HG02943 (cell line): ENCODE data around the gene ARFIP1.
A peak's percentile ranks its signal among the peaks of the same experiment; 100 is the strongest.
"Not testable (repeated sequence)": the region's sequence is repeated elsewhere in the genome, so short reads cannot be mapped to it uniquely, and the experiment has no call there.

Experiments used
- ATAC-seq: cut with Tn5 transposase; IDR thresholded peaks from one replicate; pipeline ENCODE4 v1.9.1; 2021; ENCODE audit warnings: mild to moderate bottlenecking, low read depth, moderate library complexity; ENCODE audit not compliant: unreplicated experiment

The ARFIP1 gene

DNA sequence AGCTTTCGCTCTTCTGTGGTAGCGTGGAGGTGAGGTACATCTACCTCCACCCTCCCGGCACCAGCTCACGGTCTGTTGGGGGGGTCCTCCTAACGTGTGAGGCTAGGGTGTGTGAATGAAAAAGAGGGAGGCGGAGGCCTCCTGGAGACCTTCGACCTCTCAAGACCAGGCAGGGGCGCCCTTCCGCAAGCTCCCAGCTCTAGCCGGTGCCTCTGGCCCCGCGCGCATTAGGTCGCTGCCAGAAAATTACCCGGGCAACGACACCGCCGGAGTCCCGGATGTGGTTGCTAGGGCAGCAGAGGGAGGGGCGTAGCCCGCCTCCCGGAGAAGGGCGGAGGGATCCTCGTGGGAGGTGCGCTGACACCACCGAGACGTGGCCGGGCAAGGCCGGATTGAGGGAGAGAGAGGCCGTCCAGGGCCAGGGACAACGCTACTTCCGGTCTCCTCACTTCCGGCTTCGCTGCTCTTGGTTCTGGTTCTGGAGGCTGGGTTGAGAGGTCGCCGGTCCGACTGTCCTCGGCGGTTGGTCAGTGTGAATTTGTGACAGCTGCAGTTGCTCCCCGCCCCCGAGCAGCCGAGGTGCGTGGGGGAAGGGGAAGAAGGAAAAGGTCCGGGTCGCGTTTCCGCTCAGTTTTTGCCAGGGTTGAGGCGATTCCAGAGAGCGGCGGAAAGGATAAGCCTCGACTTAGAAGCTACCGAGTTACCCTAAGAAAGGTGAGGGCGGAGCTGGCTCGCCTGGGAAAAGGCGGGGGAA, at the start of gene ARFIP1, which contains the start of gene TIGD4:
ARFIP1 (plus strand) TSS at position 442 of the 754 bp plus-strand sequence. CDS start 49,680 bp downstream, outside the sequence.
TIGD4 (minus strand) TSS at position 218 of the 754 bp plus-strand sequence. CDS start 8,726 bp downstream, outside the sequence.
- peak; percentile 94 for ATAC-seq

DNA sequence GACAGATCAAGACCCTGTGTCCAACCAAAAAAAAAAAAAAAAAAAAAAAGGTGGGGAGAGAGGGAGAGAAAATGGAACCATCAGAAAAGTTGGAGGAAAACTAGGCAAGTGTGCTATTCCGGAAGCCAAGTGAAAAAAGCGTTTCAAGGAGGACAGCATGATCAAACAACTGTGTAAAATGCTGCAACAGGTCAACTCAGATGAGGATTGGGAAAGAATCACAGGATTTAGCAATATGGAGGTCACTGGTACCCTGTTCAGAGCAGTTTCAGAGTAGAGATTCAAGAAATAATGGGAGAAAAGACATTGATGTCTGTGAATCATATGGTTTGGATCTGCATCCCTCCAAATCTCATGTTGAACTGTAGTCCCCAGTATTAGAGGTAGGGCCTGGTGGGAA, 47.8 kb upstream of the ARFIP1 start:
- ATAC-seq, result no peak

GRCh38 chr4:152734015-152734698, 45.6 kb upstream of the ARFIP1 start:
- ATAC-seq, result no peak

DNA sequence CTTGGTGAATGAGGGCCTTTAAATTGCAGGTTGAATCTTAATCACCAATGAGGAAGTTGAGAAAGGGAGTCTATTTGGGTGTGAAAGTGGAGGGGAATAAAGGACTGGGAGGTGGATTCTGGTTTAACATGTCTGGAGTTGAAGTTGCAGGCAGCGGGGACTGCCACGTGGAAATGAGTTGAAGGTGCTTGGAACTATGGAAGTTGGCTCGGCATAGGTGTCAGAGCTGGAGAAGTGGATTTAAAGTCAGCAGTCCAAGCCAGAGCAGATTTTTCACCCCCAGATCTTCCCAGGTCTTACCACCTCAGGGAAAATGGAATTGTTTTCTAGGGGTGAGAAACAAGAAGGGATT, 45.1 kb upstream of the ARFIP1 start:
- ATAC-seq, result no peak

- ATAC-seq, result no peak
Observed at GRCh38 chr4:152735396-152735859, 44.3 kb upstream of the ARFIP1 start.

DNA sequence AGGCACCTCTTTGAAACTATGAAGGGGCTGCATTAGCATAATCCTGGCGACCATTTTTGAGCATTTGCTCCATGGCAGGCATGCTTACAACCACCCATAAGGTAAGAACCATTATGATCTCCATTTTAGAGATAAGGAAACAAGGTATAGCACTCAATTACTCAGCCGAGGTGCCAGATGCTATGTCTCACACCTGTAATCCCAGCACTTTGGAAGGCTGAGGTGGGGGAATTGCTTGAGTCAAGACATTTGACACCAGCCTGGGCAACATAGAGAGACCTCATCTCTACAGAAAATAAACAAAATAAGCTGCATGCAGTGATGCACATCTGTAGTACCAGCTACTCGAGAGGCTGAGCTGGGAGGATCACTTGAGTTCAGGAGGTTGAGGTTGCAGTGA, 43.8 kb upstream of the ARFIP1 start:
- ATAC-seq, result no peak

- no peak for ATAC-seq
Observed at GRCh38 chr4:152738827-152739226, 40.9 kb upstream of the ARFIP1 start.

GRCh38 chr4:152747444-152747843, 32.3 kb upstream of the ARFIP1 start:
- no peak for ATAC-seq

DNA sequence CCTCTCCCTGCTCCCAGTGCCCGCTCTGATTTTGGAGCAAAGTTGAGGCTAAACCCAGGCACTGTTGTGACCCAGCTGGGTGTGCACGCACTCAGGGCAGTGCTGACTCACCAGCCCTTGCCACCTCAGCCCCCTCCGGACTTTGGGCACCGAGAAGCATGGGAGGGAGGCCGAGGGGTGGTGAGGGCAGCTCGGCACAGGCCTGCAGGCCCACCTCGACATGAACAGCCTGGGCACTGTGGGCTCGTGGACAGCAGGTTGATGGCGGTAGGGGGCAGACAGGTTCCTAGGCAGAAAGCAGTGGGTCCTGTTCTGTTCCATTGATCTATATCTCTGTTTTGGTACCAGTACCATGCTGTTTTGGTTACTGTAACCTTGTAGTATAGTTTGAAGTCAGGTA, 31.1 kb upstream of the ARFIP1 start:
- ATAC-seq, result no peak

GRCh38 chr4:152763796-152764195, 16.0 kb upstream of the ARFIP1 start:
- ATAC-seq, result no peak

GRCh38 chr4:152765069-152765737, 14.6 kb upstream of the ARFIP1 start:
- ATAC-seq, result not testable (repeated sequence)

DNA sequence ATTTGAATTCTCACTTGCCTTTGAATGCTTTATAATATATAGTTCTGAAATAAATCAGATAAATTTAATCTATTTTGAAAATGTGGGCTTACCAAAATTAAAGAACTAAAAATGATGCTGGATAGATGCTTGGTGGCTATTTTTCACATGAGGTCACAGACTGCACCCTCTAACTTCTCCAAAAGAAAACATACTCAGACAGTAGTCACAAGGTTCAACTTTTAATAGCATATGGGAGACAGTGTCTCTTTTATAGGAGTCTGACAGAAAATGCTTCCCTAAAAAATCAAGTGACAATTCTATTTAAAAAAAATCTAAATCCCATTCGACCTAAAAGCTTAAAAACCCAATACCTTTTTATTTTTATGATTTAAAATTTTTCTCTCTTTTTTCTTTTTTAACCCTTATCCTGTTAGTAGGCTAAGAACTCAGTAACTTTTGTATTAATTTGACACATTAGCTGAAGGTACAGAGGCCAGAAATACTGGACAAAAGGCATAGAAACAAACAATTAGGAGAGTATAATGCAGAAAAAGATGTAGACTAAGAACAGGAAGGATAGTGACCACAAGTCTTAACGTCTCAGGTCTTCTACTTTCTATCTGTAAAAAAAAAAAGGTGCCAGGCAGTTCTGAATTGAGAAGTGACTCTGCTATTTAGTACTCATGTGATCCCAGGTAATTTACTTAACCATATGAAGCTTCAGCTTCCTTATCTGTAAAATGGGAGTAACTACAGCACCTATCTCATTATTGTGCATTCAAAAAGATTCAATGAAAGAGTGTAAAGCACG, 7.8 kb upstream of the ARFIP1 start:
- ATAC-seq, result peak; percentile 57

- ATAC-seq, result no peak
Observed at GRCh38 chr4:152773339-152773738, 6.4 kb upstream of the ARFIP1 start.

GRCh38 chr4:152773953-152774352, 5.8 kb upstream of the ARFIP1 start:
- no peak for ATAC-seq

- no peak for ATAC-seq
Observed at GRCh38 chr4:152776352-152776751, 3.4 kb upstream of the ARFIP1 start.

- ATAC-seq, result no peak
Observed at GRCh38 chr4:152777488-152777887, 2.3 kb upstream of the ARFIP1 start.

DNA sequence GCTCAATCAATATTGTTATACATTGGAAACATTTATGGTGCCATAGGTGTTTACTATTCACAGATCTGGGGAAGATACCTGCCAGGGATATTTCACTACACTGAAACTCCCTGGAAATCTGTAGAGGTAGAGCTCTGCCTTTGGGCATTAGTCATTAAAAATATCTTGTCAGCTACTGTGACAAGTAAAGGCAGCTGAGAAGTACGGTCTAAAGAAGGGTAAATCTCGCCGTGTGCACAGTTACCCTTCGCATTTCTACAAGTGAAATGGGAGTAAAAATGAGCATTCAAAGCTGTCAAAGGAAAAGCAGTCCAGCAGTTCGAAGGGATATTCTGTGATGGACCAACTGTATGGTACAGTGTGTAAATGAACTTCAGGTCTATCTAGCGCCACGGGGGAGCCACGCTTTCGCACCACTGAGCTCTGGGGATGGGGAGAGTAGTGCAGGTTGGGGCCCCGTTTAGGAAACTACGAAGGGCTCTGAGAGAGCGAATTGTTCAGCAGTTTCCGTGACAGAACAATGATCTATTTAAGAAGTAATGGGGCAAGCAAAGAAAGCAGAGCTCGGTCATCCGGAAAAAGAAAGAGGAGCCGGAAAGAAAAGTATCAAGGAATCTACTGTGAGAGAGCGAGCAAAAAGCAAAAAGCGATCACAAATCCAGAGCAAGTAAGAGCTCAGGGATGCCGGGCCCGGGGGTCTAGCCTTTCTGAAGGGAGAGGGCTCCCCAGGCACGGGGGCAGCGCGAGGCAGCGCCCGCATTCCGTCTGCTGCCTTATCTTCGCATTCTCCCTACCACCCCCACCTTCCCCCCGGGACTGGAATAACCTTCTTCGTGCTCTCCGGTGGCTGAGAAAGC, 870 bp upstream of the ARFIP1 start:
- ATAC-seq, result no peak

DNA sequence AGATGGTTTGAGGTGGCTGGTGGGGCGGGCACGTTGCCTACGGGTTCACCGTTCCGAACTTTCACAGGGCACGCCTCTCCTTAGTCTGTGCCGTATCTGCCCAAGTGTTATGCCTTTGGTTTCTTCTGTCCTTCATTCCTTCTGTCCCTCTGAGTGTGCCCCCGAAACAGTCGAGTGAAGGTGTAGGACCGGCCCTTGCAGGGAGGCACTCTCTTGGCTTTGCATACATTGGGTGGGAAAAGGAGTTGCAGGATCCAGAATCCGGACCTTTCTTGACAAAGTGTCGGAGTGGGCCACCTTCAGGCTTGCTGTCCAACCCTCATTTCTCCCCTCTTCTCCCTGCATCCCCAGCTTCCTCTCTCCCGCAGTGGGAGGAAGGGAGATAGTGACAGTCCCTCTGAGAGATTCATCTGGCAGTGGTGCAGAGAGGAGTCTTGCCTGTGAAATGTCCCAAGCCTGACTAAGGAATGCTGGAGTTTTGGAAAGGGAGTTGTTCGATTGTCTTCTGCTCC, 569 bp downstream of the ARFIP1 start:
- ATAC-seq, result peak; percentile 40
